C4-2B (cell line): ENCODE measurements around the gene AGBL1.

Source experiments
- ZFX ChIP-seq: fragments of 450-650 bp; IDR thresholded peaks from 2 replicates; pipeline ENCODE4 v1.6.1; 2017
- TF ChIP-seq, protein P1 (sequence below): fragments of 450-650 bp; conservative IDR thresholded peaks from 2 replicates; pipeline ENCODE4 v1.5.1; 2017; ENCODE audit warnings: mild to moderate bottlenecking

DNA sequence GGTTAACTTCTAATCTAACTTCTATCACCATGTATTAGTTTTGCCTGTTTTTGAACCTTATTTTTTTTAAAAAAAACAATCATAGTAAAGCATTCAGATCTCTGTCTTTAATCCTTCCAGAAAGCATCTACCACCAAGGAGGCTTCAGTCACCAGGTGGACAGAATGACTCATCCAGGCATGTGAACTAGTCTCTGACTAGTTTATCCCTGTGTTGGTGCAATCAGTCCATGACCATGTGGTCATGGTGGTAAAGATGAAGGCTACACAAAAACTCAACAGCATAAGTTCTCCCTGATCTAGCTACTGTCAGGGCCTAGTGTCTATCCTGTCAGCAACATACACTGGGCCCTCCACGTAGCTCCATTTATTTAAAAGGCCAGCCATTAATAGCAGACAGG is 750.6 kb downstream of the AGBL1 start:
- TF ChIP-seq, protein P1, sequence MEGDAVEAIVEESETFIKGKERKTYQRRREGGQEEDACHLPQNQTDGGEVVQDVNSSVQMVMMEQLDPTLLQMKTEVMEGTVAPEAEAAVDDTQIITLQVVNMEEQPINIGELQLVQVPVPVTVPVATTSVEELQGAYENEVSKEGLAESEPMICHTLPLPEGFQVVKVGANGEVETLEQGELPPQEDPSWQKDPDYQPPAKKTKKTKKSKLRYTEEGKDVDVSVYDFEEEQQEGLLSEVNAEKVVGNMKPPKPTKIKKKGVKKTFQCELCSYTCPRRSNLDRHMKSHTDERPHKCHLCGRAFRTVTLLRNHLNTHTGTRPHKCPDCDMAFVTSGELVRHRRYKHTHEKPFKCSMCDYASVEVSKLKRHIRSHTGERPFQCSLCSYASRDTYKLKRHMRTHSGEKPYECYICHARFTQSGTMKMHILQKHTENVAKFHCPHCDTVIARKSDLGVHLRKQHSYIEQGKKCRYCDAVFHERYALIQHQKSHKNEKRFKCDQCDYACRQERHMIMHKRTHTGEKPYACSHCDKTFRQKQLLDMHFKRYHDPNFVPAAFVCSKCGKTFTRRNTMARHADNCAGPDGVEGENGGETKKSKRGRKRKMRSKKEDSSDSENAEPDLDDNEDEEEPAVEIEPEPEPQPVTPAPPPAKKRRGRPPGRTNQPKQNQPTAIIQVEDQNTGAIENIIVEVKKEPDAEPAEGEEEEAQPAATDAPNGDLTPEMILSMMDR, result no peak
- no peak for TF ChIP-seq ZFX
